ENCODE measurements around the gene WDR4.
"Not testable (repeated sequence)": the region's sequence is repeated elsewhere in the genome, so short reads cannot be mapped to it uniquely, and the experiment has no call there.

The WDR4 gene

DNA sequence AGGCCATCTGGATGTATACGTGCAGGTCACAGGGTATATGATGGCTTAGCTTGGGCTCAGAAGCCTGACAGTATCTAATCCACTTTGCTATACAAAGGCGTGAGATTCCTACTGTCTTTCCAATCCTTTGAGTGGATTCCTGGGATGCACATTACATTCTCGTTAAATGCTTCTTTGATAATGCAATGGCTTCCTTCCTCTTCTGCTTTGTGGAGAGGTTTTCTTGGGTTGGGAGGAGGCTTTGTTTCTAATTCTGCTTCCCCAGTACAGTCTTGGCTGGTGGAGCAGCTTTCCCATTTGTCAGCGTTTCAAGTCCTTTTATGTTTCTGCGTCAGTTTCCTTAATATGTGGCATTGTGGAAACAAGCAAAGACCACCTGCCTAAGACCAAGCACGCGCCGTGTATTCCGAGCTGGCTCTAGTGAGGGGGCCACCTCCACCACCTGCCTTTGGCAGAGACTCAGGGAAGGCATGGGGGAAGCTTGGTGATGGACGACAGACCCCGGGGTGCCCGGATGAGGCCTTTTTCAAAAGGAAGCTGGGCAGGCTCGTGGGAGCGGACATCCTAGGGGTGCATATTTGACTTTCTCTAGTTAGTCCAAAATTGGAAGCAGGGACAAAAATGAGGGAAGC lies 72.7 kb downstream of the WDR4 start:
- Histone ChIP-seq H3K4me1 (ENCODE audit: control insufficient read depth in 1 of 2, insufficient read depth in 1 of 2, low read depth in 1 of 2, low read length in 1 of 2) (peaks cover 10 to 15% of the 10 kb centered on the region in 2 experiments), H3K4me3 (ENCODE audit: low read depth in 1 of 2, low read length in 1 of 2) (no peak overlapping the region), H3K27ac (peak overlapping the region; percentile 44), H3K9me3 (no peaks in the 10 kb centered on the region), H3K27me3 (peaks cover 16% of the 10 kb centered on the region), H3K36me3 (no peaks in the 10 kb centered on the region)
- TF ChIP-seq, protein P1, sequence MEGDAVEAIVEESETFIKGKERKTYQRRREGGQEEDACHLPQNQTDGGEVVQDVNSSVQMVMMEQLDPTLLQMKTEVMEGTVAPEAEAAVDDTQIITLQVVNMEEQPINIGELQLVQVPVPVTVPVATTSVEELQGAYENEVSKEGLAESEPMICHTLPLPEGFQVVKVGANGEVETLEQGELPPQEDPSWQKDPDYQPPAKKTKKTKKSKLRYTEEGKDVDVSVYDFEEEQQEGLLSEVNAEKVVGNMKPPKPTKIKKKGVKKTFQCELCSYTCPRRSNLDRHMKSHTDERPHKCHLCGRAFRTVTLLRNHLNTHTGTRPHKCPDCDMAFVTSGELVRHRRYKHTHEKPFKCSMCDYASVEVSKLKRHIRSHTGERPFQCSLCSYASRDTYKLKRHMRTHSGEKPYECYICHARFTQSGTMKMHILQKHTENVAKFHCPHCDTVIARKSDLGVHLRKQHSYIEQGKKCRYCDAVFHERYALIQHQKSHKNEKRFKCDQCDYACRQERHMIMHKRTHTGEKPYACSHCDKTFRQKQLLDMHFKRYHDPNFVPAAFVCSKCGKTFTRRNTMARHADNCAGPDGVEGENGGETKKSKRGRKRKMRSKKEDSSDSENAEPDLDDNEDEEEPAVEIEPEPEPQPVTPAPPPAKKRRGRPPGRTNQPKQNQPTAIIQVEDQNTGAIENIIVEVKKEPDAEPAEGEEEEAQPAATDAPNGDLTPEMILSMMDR (IDR thresholded peaks at IDR 0.05), result no peak

DNA sequence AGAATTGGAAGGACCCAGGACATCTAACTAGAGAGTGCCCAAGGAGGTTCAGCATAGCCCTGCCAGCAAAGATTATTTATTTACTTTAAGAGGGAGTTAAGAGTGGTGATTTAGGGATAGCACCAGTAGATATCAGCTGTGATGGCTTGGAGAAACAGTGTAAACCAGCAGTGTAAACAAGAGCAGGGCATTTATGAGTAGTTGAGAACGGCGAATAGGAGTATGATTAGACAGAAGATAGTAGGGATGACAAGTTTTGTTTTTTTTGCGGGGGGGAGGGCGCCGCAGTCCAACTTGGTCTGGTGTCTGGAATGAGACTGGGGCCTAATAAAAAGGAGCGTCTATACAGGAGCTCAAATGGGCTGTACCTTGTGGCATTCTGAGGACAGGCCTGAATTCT lies 77.7 kb downstream of the WDR4 start:
- H3K27ac ChIP-seq; H3K27me3 ChIP-seq; H3K9me3 ChIP-seq; H3K36me3 ChIP-seq; H3K4me3 ChIP-seq (ENCODE audit: low read depth in 1 of 2, low read length in 1 of 2): not testable (repeated sequence)
- peaks cover 7 to 11% of the 10 kb centered on the region in 2 experiments for H3K4me1 ChIP-seq (ENCODE audit: control insufficient read depth in 1 of 2, insufficient read depth in 1 of 2, low read depth in 1 of 2, low read length in 1 of 2)

DNA sequence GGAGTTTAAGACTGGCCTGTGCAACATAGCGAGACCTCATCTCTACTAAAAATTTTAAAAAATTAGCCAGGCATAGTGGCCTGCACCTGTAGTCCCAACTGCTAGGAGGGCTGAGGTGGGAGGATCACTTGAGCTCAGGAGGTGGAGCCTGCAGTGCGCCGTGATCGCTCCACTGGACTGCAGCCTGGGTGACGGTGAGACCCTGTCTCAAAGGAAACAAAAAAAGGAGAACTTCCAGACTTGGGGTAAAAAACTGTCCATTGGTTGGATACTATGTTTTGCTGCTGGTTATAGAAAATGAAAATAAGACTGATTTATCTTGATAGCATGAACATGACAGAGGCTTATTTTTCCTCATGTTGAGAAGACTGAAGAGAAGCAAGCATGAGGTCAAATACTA lies 79.4 kb downstream of the WDR4 start:
- H3K4me1 ChIP-seq (ENCODE audit: control insufficient read depth in 1 of 2, insufficient read depth in 1 of 2, low read depth in 1 of 2, low read length in 1 of 2), result peaks cover 3 to 4% of the 10 kb centered on the region in 2 experiments
- no peaks in the 10 kb centered on the region for H3K9me3 ChIP-seq
- no peak overlapping the region for H3K4me3 ChIP-seq (ENCODE audit: low read depth in 1 of 2, low read length in 1 of 2)
- TF ChIP-seq, protein P1 (IDR thresholded peaks at IDR 0.05), result no peak
- H3K36me3 ChIP-seq, result no peaks in the 10 kb centered on the region
- H3K27ac ChIP-seq, result no peak overlapping the region
- H3K27me3 ChIP-seq, result peaks cover 5% of the 10 kb centered on the region

DNA sequence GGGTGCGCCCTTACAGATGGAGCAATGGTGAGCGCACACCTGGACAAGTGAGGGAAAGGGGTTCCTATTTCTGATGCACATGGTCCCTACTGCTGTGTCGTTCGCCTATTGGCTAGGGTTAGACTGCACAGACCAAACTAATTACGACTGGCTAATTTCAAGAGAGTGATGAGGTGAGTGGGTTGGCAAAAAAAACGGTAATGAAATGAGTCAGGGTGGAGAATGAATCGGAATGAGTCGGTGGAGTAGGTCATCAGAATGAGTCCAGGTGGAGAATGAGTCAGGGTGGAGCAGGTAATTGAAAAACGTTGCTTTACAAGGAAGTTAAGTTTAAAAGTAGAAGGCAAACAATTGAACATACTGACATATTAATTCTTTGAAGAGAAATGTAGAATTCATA lies 79.8 kb downstream of the WDR4 start:
- Histone ChIP-seq H3K4me1 (ENCODE audit: control insufficient read depth in 1 of 2, insufficient read depth in 1 of 2, low read depth in 1 of 2, low read length in 1 of 2) (peaks cover 3 to 4% of the 10 kb centered on the region in 2 experiments), H3K36me3 (no peaks in the 10 kb centered on the region), H3K4me3 (ENCODE audit: low read depth in 1 of 2, low read length in 1 of 2) (no peak overlapping the region), H3K9me3 (no peaks in the 10 kb centered on the region), H3K27ac (no peak overlapping the region), H3K27me3 (peaks cover 5% of the 10 kb centered on the region)
- TF ChIP-seq, protein P1 (IDR thresholded peaks at IDR 0.05), result no peak
